H1 (cell line): ENCODE results near the gene ATXN2L. TPM values are rescaled to one million over a fixed set of nuclear protein-coding genes. Genes with fewer than 3 reads are reported as not detected.
"Not testable (repeated sequence)": the region's sequence is repeated elsewhere in the genome, so short reads cannot be mapped to it uniquely, and the experiment has no call there.

Source experiments
- CTCF ChIA-PET: fragments of 300-600 bp; sonication (Branson Sonifier 250); formaldehyde crosslinking; loops from one replicate; lab custom pipeline; 2021; ENCODE audit not compliant: partially characterized antibody; lab: Charles Lee
- POLR2A ChIA-PET: fragments of 300-600 bp; sonication (Branson Sonifier 250); formaldehyde crosslinking; loops from one replicate; lab custom pipeline; 2021; ENCODE audit warnings: inconsistent platforms; ENCODE audit not compliant: partially characterized antibody; lab: Charles Lee
- DNase-seq, 2 experiments: peaks; one replicate each; pipeline versions ENCODE4 v3.0.0 to v3.0.0-alpha.2; 2010 to 2022; ENCODE audit warnings: low spot score in 2 of 2, low read depth in 1 of 2, mixed read lengths in 1 of 2
- FAIRE-seq: peaks from 2 replicates; lab custom pipeline; 2011; peaks lifted over from hg19 to GRCh38; lab: Jason Lieb, UNC
- H2AFZ ChIP-seq: 2 replicates; pipeline ENCODE4 v1.8.1; 2012; ENCODE audit warnings: low read length, inconsistent platforms
- H2AK5ac ChIP-seq: 2 replicates; pipeline ENCODE4 v1.6.1; 2013; ENCODE audit warnings: low read depth, low read length
- H2BK120ac ChIP-seq: replicated peaks from 2 replicates; pipeline ENCODE3; 2013; ENCODE audit warnings: low read depth, low read length, inconsistent platforms
- H2BK12ac ChIP-seq: 2 replicates; pipeline ENCODE4 v1.6.1; 2013; ENCODE audit warnings: low read depth, low read length
- H2BK15ac ChIP-seq: 2 replicates; pipeline ENCODE4 v1.6.1; 2013; ENCODE audit warnings: low read length
- H2BK20ac ChIP-seq: 2 replicates; pipeline ENCODE4 v1.6.1; 2013; ENCODE audit warnings: low read length
- H2BK5ac ChIP-seq: 2 replicates; pipeline ENCODE4 v1.6.1; 2013; ENCODE audit warnings: low read depth, low read length
- H3K14ac ChIP-seq: 2 replicates; pipeline ENCODE4 v1.6.1; 2013; ENCODE audit warnings: inconsistent platforms; ENCODE audit not compliant: insufficient read length
- H3K18ac ChIP-seq: 2 replicates; pipeline ENCODE4 v1.6.1; 2013; ENCODE audit warnings: low read length; ENCODE audit errors: extremely low read depth
- H3K23ac ChIP-seq: 2 replicates; pipeline ENCODE4 v1.6.1; 2013; ENCODE audit warnings: inconsistent platforms; ENCODE audit not compliant: insufficient read length
- H3K23me2 ChIP-seq: 2 replicates; pipeline ENCODE4 v1.6.1; 2013; ENCODE audit warnings: low read depth, low read length
- H3K27ac ChIP-seq: 2 replicates; pipeline ENCODE4 v1.6.1; 2011; ENCODE audit warnings: low read depth, low read length, inconsistent platforms
- H3K27me3 ChIP-seq, 4 experiments: replicated peaks in 1 of 4; 1 replicate in 1 of 4; 2 replicates in 3 of 4; pipeline versions ENCODE4 v1.6.1 to v1.8.1; 2011 to 2013; ENCODE audit warnings: low read length in 3 of 4, mild to moderate bottlenecking in 3 of 4, inconsistent platforms in 2 of 4, mixed read lengths in 2 of 4, moderate library complexity in 1 of 4; ENCODE audit not compliant: control insufficient read depth in 3 of 4, insufficient read depth in 3 of 4; ENCODE audit errors: extremely low read depth in 1 of 4
- H3K36me3 ChIP-seq, 4 experiments: 2 replicates each; pipeline versions ENCODE4 v1.6.1 to v1.8.1; 2011 to 2013; ENCODE audit warnings: mild to moderate bottlenecking in 4 of 4, low read length in 3 of 4, moderate library complexity in 2 of 4, control low read depth in 1 of 4, inconsistent platforms in 1 of 4; ENCODE audit not compliant: insufficient read depth in 4 of 4, control insufficient read depth in 2 of 4
- H3K4ac ChIP-seq: replicated peaks from 2 replicates; pipeline ENCODE3; 2013; ENCODE audit warnings: low read length, low read depth, mixed read lengths, inconsistent platforms; ENCODE audit not compliant: insufficient read length
- H3K4me1 ChIP-seq, 4 experiments: replicated peaks in 1 of 4; 1 replicate in 1 of 4; 2 replicates in 3 of 4; pipeline versions ENCODE4 v1.6.1 to v1.8.1; 2011 to 2013; ENCODE audit warnings: low read length in 3 of 4, inconsistent platforms in 2 of 4, mixed read lengths in 1 of 4; ENCODE audit not compliant: insufficient read depth in 4 of 4, control insufficient read depth in 3 of 4
- H3K4me2 ChIP-seq, 2 experiments: 2 replicates each; pipeline versions ENCODE4 v1.6.1 to v1.8.1; 2011 to 2013; ENCODE audit warnings: low read depth in 2 of 2, low read length in 2 of 2, control low read depth in 1 of 2, inconsistent platforms in 1 of 2, mild to moderate bottlenecking in 1 of 2; ENCODE audit not compliant: insufficient read depth in 1 of 2
- H3K4me3 ChIP-seq, 4 experiments: fragments of 200-600, 300-600 bp in 1 of 4; sonication (generic), shearing (Covaris generic), sonication (Bioruptor Twin) in 1 of 4; 2 replicates each; pipeline versions ENCODE4 v1.5.1 to v1.8.1; 2011 to 2016; ENCODE audit warnings: low read length in 4 of 4, low read depth in 3 of 4, control low read depth in 2 of 4, inconsistent platforms in 2 of 4, mild to moderate bottlenecking in 2 of 4, mixed read lengths in 1 of 4, moderate library complexity in 1 of 4; ENCODE audit not compliant: insufficient read depth in 2 of 4; ENCODE audit errors: extremely low read depth in 1 of 4
- H3K56ac ChIP-seq: replicated peaks from 2 replicates; pipeline ENCODE3; 2013; ENCODE audit warnings: low read depth, mild to moderate bottlenecking, mixed read lengths, low read length, inconsistent platforms; ENCODE audit not compliant: insufficient read length
- H3K79me1 ChIP-seq: 2 replicates; pipeline ENCODE4 v1.6.1; 2013; ENCODE audit warnings: low read depth, low read length, control low read depth
- H3K79me2 ChIP-seq, 2 experiments: 2 replicates each; pipeline versions ENCODE4 v1.6.1 to v1.8.1; 2012 to 2013; ENCODE audit warnings: low read length in 2 of 2, mild to moderate bottlenecking in 2 of 2, inconsistent platforms in 1 of 2; ENCODE audit not compliant: insufficient read depth in 2 of 2, control insufficient read depth in 1 of 2
- H3K9ac ChIP-seq, 4 experiments: replicated peaks in 1 of 4; 1 replicate in 1 of 4; 2 replicates in 3 of 4; pipeline versions ENCODE4 v1.6.1 to v1.8.1; 2011 to 2013; ENCODE audit warnings: low read depth in 3 of 4, low read length in 3 of 4, control low read depth in 2 of 4, mild to moderate bottlenecking in 2 of 4, moderate library complexity in 2 of 4, inconsistent platforms in 1 of 4; ENCODE audit errors: extremely low read depth in 1 of 4
- H3K9me3 ChIP-seq, 2 experiments: 2 replicates each; pipeline versions ENCODE4 v1.6.1 to v1.8.1; 2012 to 2013; ENCODE audit warnings: mild to moderate bottlenecking in 2 of 2, moderate library complexity in 2 of 2, control low read depth in 1 of 2, inconsistent platforms in 1 of 2, low read depth in 1 of 2, low read length in 1 of 2, mixed read lengths in 1 of 2; ENCODE audit not compliant: insufficient read depth in 2 of 2
- H4K20me1 ChIP-seq, 2 experiments: replicated peaks in 1 of 2; 2 replicates each; pipeline versions ENCODE3 to v1.8.1; 2011 to 2013; ENCODE audit warnings: inconsistent platforms in 2 of 2, low read length in 2 of 2, mild to moderate bottlenecking in 1 of 2; ENCODE audit not compliant: insufficient read depth in 2 of 2, control insufficient read depth in 1 of 2
- H4K5ac ChIP-seq: 2 replicates; pipeline ENCODE4 v1.6.1; 2013; ENCODE audit warnings: low read length, low read depth, mixed read lengths, inconsistent platforms; ENCODE audit not compliant: insufficient read length
- H4K8ac ChIP-seq: 2 replicates; pipeline ENCODE4 v1.8.0; 2013; ENCODE audit warnings: mild to moderate bottlenecking, moderate library complexity, low read length, inconsistent platforms; ENCODE audit not compliant: insufficient read depth; ENCODE audit errors: extremely low read depth
- H4K91ac ChIP-seq: replicated peaks from 2 replicates; pipeline ENCODE3; 2013; ENCODE audit warnings: low read length, mixed read lengths, inconsistent platforms; ENCODE audit not compliant: insufficient read length
- CTCF ChIP-seq, 3 experiments: IDR thresholded peaks; 1 replicate in 2 of 3; 2 replicates in 1 of 3; pipeline versions ENCODE4 v1.5.1 to v1.6.1; 2011; ENCODE audit warnings: low read length in 3 of 3, mild to moderate bottlenecking in 3 of 3, inconsistent platforms in 2 of 3, low read depth in 1 of 3, moderate library complexity in 1 of 3; ENCODE audit not compliant: insufficient read depth in 1 of 3; ENCODE audit errors: control extremely low read depth in 1 of 3
- RAD21 ChIP-seq, 2 experiments: IDR thresholded peaks in 1 of 2; conservative IDR thresholded peaks in 1 of 2; 2 replicates each; pipeline ENCODE4 v1.6.1; 2011; ENCODE audit warnings: low read depth in 2 of 2, low read length in 2 of 2, improper control_type of control experiment in 1 of 2, inconsistent platforms in 1 of 2, mild to moderate bottlenecking in 1 of 2, moderate library complexity in 1 of 2
- WGBS, 2 experiments: shearing (Covaris generic) in 1 of 2; methylation state at CpG; one replicate each; pipeline versions ENCODE4 v1.1.6 to v1.1.7; 2013 to 2015; ENCODE audit warnings: low lambda C conversion rate in 2 of 2, mixed read lengths in 2 of 2, inconsistent platforms in 1 of 2, low coverage in 1 of 2, missing lambda C conversion rate in 1 of 2; ENCODE audit not compliant: insufficient replicate concordance in 2 of 2, insufficient coverage in 1 of 2, insufficient read length in 1 of 2; ENCODE audit errors: extremely low coverage in 1 of 2, missing lambda C conversion rate in 1 of 2; 5-methylcytosine and 5-hydroxymethylcytosine counted together
- polyA plus RNA-seq, 7 experiments: library from polyadenylated mRNA; depleted of rRNA in 3 of 7; stranded (reverse) in 5 of 7; unstranded in 2 of 7; fragments of >200 nt in 5 of 7; fragments of 200-250 nt in 2 of 7; gene quantifications; 1 replicate in 5 of 7; 2 replicates in 1 of 7; 4 replicates in 1 of 7; pipeline versions ENCODE4 v1.2.1 to v1.2.3, GENCODE V29; 2011 to 2013; ENCODE audit warnings: missing spikeins in 2 of 7, mixed read lengths in 2 of 7
- total RNA-seq: library from RNA; stranded (reverse); fragmentation: NEBNext Ultra II Directional; extraction: Animal tissue kit (Norgen Biotek cat#: 25700); gene quantifications from 2 replicates; pipeline ENCODE4 v1.2.1, GENCODE V29; 2021

Gene ATXN2L
- total and polyA plus RNA-seq, 2 of the 8 experiments (the other 6 are each of a cell fraction or from before 2014, with no cell fraction given), result 79.1 to 227 TPM

GRCh38 chr16:28802235-28803019 lies 20.4 kb upstream of the ATXN2L start:
- H3K18ac ChIP-seq, H4K8ac ChIP-seq, H4K20me1 ChIP-seq, H4K5ac ChIP-seq, H3K79me2 ChIP-seq, FAIRE-seq, H3K27me3 ChIP-seq, H2AFZ ChIP-seq, DNase-seq, H2BK20ac ChIP-seq, H3K9ac ChIP-seq, H3K4me3 ChIP-seq, H2BK5ac ChIP-seq, H3K14ac ChIP-seq, H2BK12ac ChIP-seq, H3K27ac ChIP-seq, H2BK15ac ChIP-seq, H4K91ac ChIP-seq, H3K4ac ChIP-seq, H3K79me1 ChIP-seq, H2AK5ac ChIP-seq, H3K23ac ChIP-seq, H3K4me1 ChIP-seq, POLR2A ChIA-PET, H3K36me3 ChIP-seq, H3K23me2 ChIP-seq, H2BK120ac ChIP-seq, H3K56ac ChIP-seq, CTCF ChIA-PET, H3K4me2 ChIP-seq, H3K9me3 ChIP-seq: not testable (repeated sequence)
- TF ChIP-seq CTCF (IDR thresholded peaks at IDR 0.05; ENCODE audit: control extremely low read depth in 1 of 3, insufficient read depth in 1 of 3, low read depth in 1 of 3, low read length in 3 of 3) (peak; percentile 14 to 36 (median 17); a peak in 3 of 4 replicates), RAD21 (IDR thresholded peaks at IDR 0.05 in 1 of 2, conservative IDR thresholded peaks at IDR 0.05 in 1 of 2; ENCODE audit: low read depth in 2 of 2, low read length in 2 of 2) (peak; percentile 40 to 46)
- WGBS, 2 experiments, result 46% methylated on average over 7 of the region's 13 CpGs; no CpG with 5 or more reads in 1 of the 2 experiments
